Transverse colon (tissue), 4 donors: ENCODE data around the gene TRRAP.

Experiments
- CTCF ChIP-seq, 5 experiments: fragments of 200-600 bp in 3 of 5; fragments of 450-650 bp in 2 of 5; sonication (generic) in 3 of 5; IDR thresholded peaks; 1 replicate in 2 of 5; 2 replicates in 3 of 5; pipeline ENCODE4 v1.5.1; 2016 to 2017; ENCODE audit warnings: antibody characterized with exemption in 5 of 5, inconsistent platforms in 3 of 5, mild to moderate bottlenecking in 2 of 5, moderate library complexity in 1 of 5
- EP300 ChIP-seq: sonication (generic); formaldehyde crosslinking; IDR thresholded peaks from one replicate; pipeline ENCODE4 v1.6.1; 2017; ENCODE audit warnings: antibody characterized with exemption, low read depth
- POLR2A ChIP-seq: fragments of 450-650 bp; IDR thresholded peaks from one replicate; pipeline ENCODE4 v1.6.1; 2016; ENCODE audit warnings: antibody characterized with exemption, mild to moderate bottlenecking, moderate library complexity
- POLR2AphosphoS5 ChIP-seq, 3 donors: sonication (generic); formaldehyde crosslinking; IDR thresholded peaks; one replicate each; pipeline ENCODE4 v1.6.1; 2016; ENCODE audit warnings: antibody characterized with exemption in 3 of 3

DNA sequence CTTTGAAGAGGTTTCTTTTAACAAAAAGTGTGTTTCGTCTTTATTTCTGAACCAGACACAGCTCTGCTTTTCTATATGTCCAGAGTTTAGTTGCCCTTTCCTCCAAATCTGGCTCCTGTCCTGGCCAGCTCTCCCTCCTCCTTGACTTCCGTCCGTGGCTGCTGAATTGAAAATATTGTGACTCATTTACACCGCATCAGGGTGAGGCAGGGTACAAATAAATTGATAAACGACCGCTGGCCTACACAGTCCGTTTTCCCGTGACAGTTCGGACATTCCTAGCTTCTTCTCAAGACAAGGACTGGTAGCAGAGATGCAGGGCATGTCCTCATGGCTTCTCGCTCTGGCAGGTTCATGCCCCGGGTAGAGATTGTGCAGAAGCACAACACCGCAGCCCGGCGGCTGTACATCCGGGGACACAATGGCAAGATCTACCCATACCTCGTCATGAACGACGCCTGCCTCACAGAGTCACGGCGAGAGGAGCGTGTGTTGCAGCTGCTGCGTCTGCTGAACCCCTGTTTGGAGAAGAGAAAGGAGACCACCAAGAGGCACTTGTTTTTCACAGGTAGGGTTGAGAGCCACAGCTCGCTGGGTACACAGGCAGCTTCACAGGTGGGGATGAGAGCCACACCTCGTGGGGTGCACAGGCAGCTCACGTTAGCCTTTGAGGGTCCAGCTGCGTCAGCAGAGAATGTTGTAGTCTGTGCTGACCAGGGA, 126.6 kb downstream of the TRRAP start:
- TF ChIP-seq POLR2A (no peak), POLR2AphosphoS5 (IDR thresholded peaks at IDR 0.05) (no peak), CTCF (IDR thresholded peaks at IDR 0.05) (no peak), EP300 (no peak)
